Measurements from ENCODE around the gene DSG2. TPM values are rescaled to one million over a fixed set of nuclear protein-coding genes. Genes with fewer than 3 reads are reported as not detected.

DSG2 gene
- total and polyA plus RNA-seq, 7 donors, result 1.8 to 92.4 (median 3.6) TPM

- 51 to 68% methylated on average over 4 of the region's 4 CpGs for WGBS, 2 donors
- no peak for DNase-seq
- H3K9me3 ChIP-seq, result no peaks in the 10 kb centered on the region
- intact Hi-C loops (cut with DNase I), result no loop called here
- TF ChIP-seq CTCF (IDR thresholded peaks at IDR 0.05) (no peak), POLR2A (IDR thresholded peaks at IDR 0.05) (no peak)
- no peak overlapping the region for H3K4me3 ChIP-seq
- H3K27ac ChIP-seq, result no peak overlapping the region
- no peaks in the 10 kb centered on the region for H3K36me3 ChIP-seq
- no peaks in the 10 kb centered on the region for H3K4me1 ChIP-seq
- H3K27me3 ChIP-seq, result no peaks in the 10 kb centered on the region
These were observed 68.8 kb downstream of the DSG2 start for GRCh38 chr18:31566576-31567306.

- no peak overlapping the region for H3K27ac ChIP-seq
- TF ChIP-seq CTCF (IDR thresholded peaks at IDR 0.05), result no peak
- TF ChIP-seq POLR2AphosphoS5 (IDR thresholded peaks at IDR 0.05), result no peak
- TF ChIP-seq EP300 (IDR thresholded peaks at IDR 0.05), result no peak
- TF ChIP-seq POLR2A (IDR thresholded peaks at IDR 0.05), result no peak
- intact Hi-C loops (cut with DNase I), result no loop called here
- DNase-seq, result no peak
- no peaks in the 10 kb centered on the region for H3K36me3 ChIP-seq
- H3K27me3 ChIP-seq, result no peaks in the 10 kb centered on the region
- H3K4me3 ChIP-seq, result no peak overlapping the region
- 82 to 86% methylated on average over 9 of the region's 9 CpGs for WGBS, 2 donors
- no peaks in the 10 kb centered on the region for H3K9me3 ChIP-seq
- no peaks in the 10 kb centered on the region for H3K4me1 ChIP-seq
These were observed 74.4 kb downstream of the DSG2 start for GRCh38 chr18:31572368-31572767.

- no peak for TF ChIP-seq POLR2AphosphoS5 (IDR thresholded peaks at IDR 0.05)
- no peak for TF ChIP-seq CTCF (IDR thresholded peaks at IDR 0.05)
- no peak for TF ChIP-seq EP300 (IDR thresholded peaks at IDR 0.05)
- TF ChIP-seq POLR2A (IDR thresholded peaks at IDR 0.05), result no peak
- no peaks in the 10 kb centered on the region for H3K27me3 ChIP-seq
- no peak overlapping the region for H3K4me3 ChIP-seq
- no peaks in the 10 kb centered on the region for H3K9me3 ChIP-seq
- H3K36me3 ChIP-seq, result no peaks in the 10 kb centered on the region
- intact Hi-C loops (cut with DNase I), result no loop called here
- no peak for DNase-seq
- no peaks in the 10 kb centered on the region for H3K4me1 ChIP-seq
- WGBS, 2 donors, result 49 to 80% methylated on average over 3 of the region's 3 CpGs
- H3K27ac ChIP-seq, result no peak overlapping the region
These were observed 75.1 kb downstream of the DSG2 start for GRCh38 chr18:31573051-31573450.

GRCh38 chr18:31574359-31574758 lies 76.4 kb downstream of the DSG2 start:
- Histone ChIP-seq H3K27me3 (no peaks in the 10 kb centered on the region), H3K36me3 (no peaks in the 10 kb centered on the region), H3K9me3 (no peaks in the 10 kb centered on the region), H3K4me1 (no peaks in the 10 kb centered on the region), H3K27ac (no peak overlapping the region), H3K4me3 (no peak overlapping the region)
- no peak for DNase-seq
- intact Hi-C loops (cut with DNase I), result no loop called here
- TF ChIP-seq POLR2A (IDR thresholded peaks at IDR 0.05) (no peak), EP300 (IDR thresholded peaks at IDR 0.05) (no peak), POLR2AphosphoS5 (IDR thresholded peaks at IDR 0.05) (no peak), CTCF (IDR thresholded peaks at IDR 0.05) (no peak)
- 66 to 85% methylated on average over 1 of the region's 1 CpG for WGBS, 2 donors

All from sigmoid colon (tissue), 7 donors.